Adipocyte (in vitro differentiated cells): Measurements from ENCODE around the gene DUSP5.
"Not testable (repeated sequence)": the region's sequence is repeated elsewhere in the genome, so short reads cannot be mapped to it uniquely, and the experiment has no call there.

ENCODE experiments used
- DNase-seq: peaks from one replicate; pipeline ENCODE4 v3.0.0-alpha.2; 2015; ENCODE audit warnings: low read depth
- H3K27me3 ChIP-seq: replicated peaks from 2 replicates; pipeline ENCODE4 v1.7.0; 2013; ENCODE audit warnings: mild to moderate bottlenecking, low read length, moderate library complexity; ENCODE audit not compliant: control insufficient read depth, insufficient read depth
- H3K36me3 ChIP-seq: 2 replicates; pipeline ENCODE4 v1.7.0; 2013; ENCODE audit warnings: low read length, mild to moderate bottlenecking, moderate library complexity; ENCODE audit not compliant: control insufficient read depth, insufficient read depth, severe bottlenecking
- H3K4me1 ChIP-seq: 2 replicates; pipeline ENCODE4 v1.7.0; 2013; ENCODE audit warnings: mild to moderate bottlenecking, low read length, moderate library complexity; ENCODE audit not compliant: control insufficient read depth, insufficient read depth
- H3K4me3 ChIP-seq: 2 replicates; pipeline ENCODE4 v1.7.0; 2013; ENCODE audit warnings: mild to moderate bottlenecking, low read length, moderate library complexity
- H3K9ac ChIP-seq: 2 replicates; pipeline ENCODE4 v1.7.0; 2013; ENCODE audit warnings: mild to moderate bottlenecking, low read length, moderate library complexity
- H3K9me3 ChIP-seq: 2 replicates; pipeline ENCODE4 v1.7.0; 2013; ENCODE audit warnings: mild to moderate bottlenecking, low read length, moderate library complexity; ENCODE audit not compliant: control insufficient read depth

DUSP5 gene

GRCh38 chr10:110462166-110463095 lies 35.3 kb upstream of the DUSP5 start:
- Histone ChIP-seq H3K36me3 (no peaks in the 10 kb centered on the region), H3K4me1 (no peaks in the 10 kb centered on the region), H3K9me3 (no peaks in the 10 kb centered on the region), H3K27me3 (peaks cover 8% of the 10 kb centered on the region), H3K4me3 (no peak overlapping the region), H3K9ac (no peak overlapping the region)
- DNase-seq, result no peak

GRCh38 chr10:110468258-110468657 lies 29.4 kb upstream of the DUSP5 start:
- H3K4me3 ChIP-seq, H3K27me3 ChIP-seq, H3K4me1 ChIP-seq, H3K36me3 ChIP-seq, H3K9me3 ChIP-seq, DNase-seq, H3K9ac ChIP-seq: not testable (repeated sequence)

GRCh38 chr10:110470541-110470940 lies 27.2 kb upstream of the DUSP5 start:
- H3K9ac ChIP-seq, DNase-seq, H3K36me3 ChIP-seq, H3K27me3 ChIP-seq, H3K4me1 ChIP-seq, H3K4me3 ChIP-seq, H3K9me3 ChIP-seq: not testable (repeated sequence)

GRCh38 chr10:110471566-110472139 lies 26.1 kb upstream of the DUSP5 start:
- Histone ChIP-seq H3K36me3 (no peaks in the 10 kb centered on the region), H3K9ac (no peak overlapping the region), H3K9me3 (no peaks in the 10 kb centered on the region), H3K4me3 (no peak overlapping the region), H3K4me1 (peaks cover 7% of the 10 kb centered on the region), H3K27me3 (no peaks in the 10 kb centered on the region)
- peak; percentile 64 for DNase-seq

- Histone ChIP-seq H3K36me3 (no peaks in the 10 kb centered on the region), H3K4me3 (no peak overlapping the region), H3K27me3 (no peaks in the 10 kb centered on the region), H3K9ac (no peak overlapping the region), H3K9me3 (no peaks in the 10 kb centered on the region), H3K4me1 (peaks cover 7% of the 10 kb centered on the region)
- no peak for DNase-seq
Observed at GRCh38 chr10:110474017-110474416, 23.7 kb upstream of the DUSP5 start.

- H3K9ac ChIP-seq, result no peak overlapping the region
- H3K4me1 ChIP-seq, result peaks cover 7% of the 10 kb centered on the region
- H3K27me3 ChIP-seq, result no peaks in the 10 kb centered on the region
- no peaks in the 10 kb centered on the region for H3K36me3 ChIP-seq
- no peak overlapping the region for H3K4me3 ChIP-seq
- H3K9me3 ChIP-seq, result no peaks in the 10 kb centered on the region
- DNase-seq, result no peak
Observed at GRCh38 chr10:110474826-110475225, 22.9 kb upstream of the DUSP5 start.

GRCh38 chr10:110475722-110476515 lies 21.8 kb upstream of the DUSP5 start:
- Histone ChIP-seq H3K9ac (no peak overlapping the region), H3K4me3 (no peak overlapping the region), H3K27me3 (no peaks in the 10 kb centered on the region), H3K9me3 (no peaks in the 10 kb centered on the region), H3K36me3 (no peaks in the 10 kb centered on the region), H3K4me1 (peaks cover 7% of the 10 kb centered on the region)
- DNase-seq, result no peak

- Histone ChIP-seq H3K4me1 (no peaks in the 10 kb centered on the region), H3K36me3 (no peaks in the 10 kb centered on the region), H3K9me3 (no peaks in the 10 kb centered on the region), H3K4me3 (no peak overlapping the region), H3K9ac (no peak overlapping the region), H3K27me3 (no peaks in the 10 kb centered on the region)
- DNase-seq, result no peak
Observed at GRCh38 chr10:110479710-110480109, 18.0 kb upstream of the DUSP5 start.

- Histone ChIP-seq H3K27me3 (no peaks in the 10 kb centered on the region), H3K4me1 (no peaks in the 10 kb centered on the region), H3K36me3 (no peaks in the 10 kb centered on the region), H3K9ac (no peak overlapping the region), H3K4me3 (no peak overlapping the region), H3K9me3 (no peaks in the 10 kb centered on the region)
- DNase-seq, result no peak
Observed at GRCh38 chr10:110480387-110480786, 17.3 kb upstream of the DUSP5 start.

GRCh38 chr10:110481919-110482318 lies 15.8 kb upstream of the DUSP5 start:
- peaks cover 5% of the 10 kb centered on the region for H3K4me1 ChIP-seq
- no peak overlapping the region for H3K9ac ChIP-seq
- no peaks in the 10 kb centered on the region for H3K9me3 ChIP-seq
- no peak overlapping the region for H3K4me3 ChIP-seq
- no peak for DNase-seq
- H3K27me3 ChIP-seq, result no peaks in the 10 kb centered on the region
- H3K36me3 ChIP-seq, result no peaks in the 10 kb centered on the region

- Histone ChIP-seq H3K36me3 (no peaks in the 10 kb centered on the region), H3K4me3 (no peak overlapping the region), H3K27me3 (no peaks in the 10 kb centered on the region), H3K4me1 (peaks cover 20% of the 10 kb centered on the region), H3K9ac (no peak overlapping the region), H3K9me3 (no peaks in the 10 kb centered on the region)
- no peak for DNase-seq
Observed at GRCh38 chr10:110483633-110484032, 14.1 kb upstream of the DUSP5 start.
